ENCODE data around the gene UGT1A1. TPM values are rescaled to one million over a fixed set of nuclear protein-coding genes. Genes with fewer than 3 reads are reported as not detected.
A peak's percentile ranks its signal among the peaks of the same experiment; 100 is the strongest.

UGT1A1 gene
- total RNA-seq, 1 donor from 2014 or later, result not detected

DNA sequence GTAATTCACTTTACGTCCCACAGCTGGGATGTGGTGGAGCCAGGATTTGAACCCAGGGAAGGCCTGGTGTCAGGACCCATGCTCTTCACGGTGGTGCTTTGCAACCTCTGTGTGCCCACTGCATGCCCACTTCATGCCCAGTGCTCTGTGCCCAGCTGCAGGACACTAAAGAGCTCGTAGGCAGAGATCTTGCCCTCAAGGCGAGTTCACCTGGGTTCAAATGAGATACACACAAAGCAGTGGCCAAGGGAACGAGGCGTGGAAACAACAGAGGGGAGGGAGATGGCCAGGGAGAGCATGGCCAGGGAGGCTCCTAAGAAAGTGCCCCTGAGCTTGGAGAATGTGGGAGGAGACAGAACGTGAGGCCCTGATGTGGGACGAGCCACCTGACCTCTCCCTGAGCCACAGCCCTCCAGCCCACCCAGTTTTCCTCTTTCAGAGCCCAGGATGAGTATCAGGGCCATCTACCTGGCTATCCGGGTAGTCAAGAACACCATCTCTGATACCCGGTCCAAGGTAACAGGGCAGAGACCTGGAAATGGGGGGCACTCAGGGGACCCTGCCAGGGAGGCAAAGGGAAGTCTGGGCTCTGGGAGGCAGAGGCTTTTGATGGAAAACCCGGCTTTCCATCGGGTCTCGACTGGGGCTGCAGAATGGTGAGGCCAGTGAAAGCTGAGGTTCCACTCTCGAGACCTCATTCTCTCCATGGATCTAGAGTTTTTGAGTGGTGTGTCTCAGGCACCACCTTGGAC, 38.4 kb downstream of the UGT1A1 start:
- peaks cover 10% of the 10 kb centered on the region for H3K27me3 Mint-ChIP-seq
- ChIA-PET POLR2A (no interaction called here), CTCF (no interaction called here)
- TF ChIP-seq, protein P1, sequence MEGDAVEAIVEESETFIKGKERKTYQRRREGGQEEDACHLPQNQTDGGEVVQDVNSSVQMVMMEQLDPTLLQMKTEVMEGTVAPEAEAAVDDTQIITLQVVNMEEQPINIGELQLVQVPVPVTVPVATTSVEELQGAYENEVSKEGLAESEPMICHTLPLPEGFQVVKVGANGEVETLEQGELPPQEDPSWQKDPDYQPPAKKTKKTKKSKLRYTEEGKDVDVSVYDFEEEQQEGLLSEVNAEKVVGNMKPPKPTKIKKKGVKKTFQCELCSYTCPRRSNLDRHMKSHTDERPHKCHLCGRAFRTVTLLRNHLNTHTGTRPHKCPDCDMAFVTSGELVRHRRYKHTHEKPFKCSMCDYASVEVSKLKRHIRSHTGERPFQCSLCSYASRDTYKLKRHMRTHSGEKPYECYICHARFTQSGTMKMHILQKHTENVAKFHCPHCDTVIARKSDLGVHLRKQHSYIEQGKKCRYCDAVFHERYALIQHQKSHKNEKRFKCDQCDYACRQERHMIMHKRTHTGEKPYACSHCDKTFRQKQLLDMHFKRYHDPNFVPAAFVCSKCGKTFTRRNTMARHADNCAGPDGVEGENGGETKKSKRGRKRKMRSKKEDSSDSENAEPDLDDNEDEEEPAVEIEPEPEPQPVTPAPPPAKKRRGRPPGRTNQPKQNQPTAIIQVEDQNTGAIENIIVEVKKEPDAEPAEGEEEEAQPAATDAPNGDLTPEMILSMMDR (IDR thresholded peaks at IDR 0.05), result no peak
- H3K4me3 Mint-ChIP-seq, result no peak overlapping the region
- intact Hi-C loops (cut with micrococcal nuclease), result no loop called here
- no peaks in the 10 kb centered on the region for H3K36me3 Mint-ChIP-seq (ENCODE audit: low read depth)
- DNase-seq, result peak; percentile 8
- ATAC-seq (ENCODE audit: low read depth), result no peak
- no peaks in the 10 kb centered on the region for H3K4me1 Mint-ChIP-seq
- H3K9me3 Mint-ChIP-seq, result peaks cover 2% of the 10 kb centered on the region
- H3K27ac Mint-ChIP-seq, result no peak overlapping the region

DNA sequence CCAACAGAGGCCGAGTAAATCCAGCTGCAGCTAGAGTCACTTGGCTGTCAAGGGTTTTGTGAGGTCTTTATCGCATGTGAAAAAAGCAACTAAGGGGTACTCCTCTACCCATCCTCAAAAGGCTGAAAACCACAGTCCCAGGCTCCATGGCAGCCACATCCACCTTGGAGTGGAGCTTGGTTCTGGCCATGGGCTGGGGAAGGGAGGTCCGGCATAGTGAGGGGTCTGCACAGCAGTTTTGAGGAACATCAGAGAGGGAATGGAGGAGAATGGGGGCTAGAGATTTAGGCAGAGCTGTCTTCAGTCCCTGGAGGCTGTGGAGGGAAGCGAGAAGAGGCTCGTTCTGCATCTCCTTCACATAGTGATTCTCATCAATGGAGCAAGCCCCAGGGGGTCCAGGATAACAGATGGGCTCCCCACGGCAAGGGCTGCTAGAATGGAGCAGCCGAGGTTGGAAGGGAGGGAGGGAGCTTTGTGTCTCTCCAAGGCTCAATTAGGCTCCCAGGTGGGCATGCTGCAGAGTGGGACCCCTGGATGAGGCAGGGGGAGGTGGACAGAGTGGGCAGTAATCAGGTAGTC, 39.1 kb downstream of the UGT1A1 start:
- Mint-ChIP-seq H3K9me3 (peaks cover 2% of the 10 kb centered on the region), H3K4me3 (no peak overlapping the region), H3K4me1 (no peaks in the 10 kb centered on the region), H3K36me3 (ENCODE audit: low read depth) (no peaks in the 10 kb centered on the region), H3K27ac (no peak overlapping the region), H3K27me3 (peaks cover 16% of the 10 kb centered on the region)
- DNase-seq (peak; percentile 1), ATAC-seq (ENCODE audit: low read depth) (no peak)
- TF ChIP-seq, protein P1 (IDR thresholded peaks at IDR 0.05), result no peak
- intact Hi-C loops (cut with micrococcal nuclease), result no loop called here
- ChIA-PET CTCF (no interaction called here), POLR2A (no interaction called here)

DNA sequence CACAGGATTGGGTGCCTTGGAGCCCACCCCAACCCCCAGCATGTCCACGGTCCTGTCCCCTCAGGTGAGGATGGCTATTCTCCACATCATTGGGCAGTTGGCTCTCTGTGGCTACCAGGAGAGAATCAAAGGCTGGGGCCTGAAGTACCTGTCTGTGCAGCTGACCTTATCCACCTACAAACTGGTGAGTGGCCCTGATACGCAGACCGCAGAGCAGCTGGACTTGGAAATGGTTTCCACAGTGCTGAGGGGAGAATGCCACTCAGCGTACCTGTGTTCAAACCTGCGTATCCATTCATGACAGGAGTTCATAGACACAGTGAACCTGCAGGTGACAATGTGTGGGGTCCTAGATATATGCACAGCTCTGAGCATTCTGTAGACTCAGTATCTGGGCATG, 39.6 kb downstream of the UGT1A1 start:
- DNase-seq (no peak), ATAC-seq (ENCODE audit: low read depth) (no peak)
- H3K9me3 Mint-ChIP-seq, result peaks cover 2% of the 10 kb centered on the region
- CTCF ChIA-PET, result no interaction called here
- intact Hi-C loops (cut with micrococcal nuclease), result no loop called here
- H3K27ac Mint-ChIP-seq, result no peak overlapping the region
- no peaks in the 10 kb centered on the region for H3K36me3 Mint-ChIP-seq (ENCODE audit: low read depth)
- POLR2A ChIA-PET, result no interaction called here
- no peak overlapping the region for H3K4me3 Mint-ChIP-seq
- H3K4me1 Mint-ChIP-seq, result no peaks in the 10 kb centered on the region
- H3K27me3 Mint-ChIP-seq, result peaks cover 16% of the 10 kb centered on the region
- TF ChIP-seq, protein P1 (IDR thresholded peaks at IDR 0.05), result no peak

DNA sequence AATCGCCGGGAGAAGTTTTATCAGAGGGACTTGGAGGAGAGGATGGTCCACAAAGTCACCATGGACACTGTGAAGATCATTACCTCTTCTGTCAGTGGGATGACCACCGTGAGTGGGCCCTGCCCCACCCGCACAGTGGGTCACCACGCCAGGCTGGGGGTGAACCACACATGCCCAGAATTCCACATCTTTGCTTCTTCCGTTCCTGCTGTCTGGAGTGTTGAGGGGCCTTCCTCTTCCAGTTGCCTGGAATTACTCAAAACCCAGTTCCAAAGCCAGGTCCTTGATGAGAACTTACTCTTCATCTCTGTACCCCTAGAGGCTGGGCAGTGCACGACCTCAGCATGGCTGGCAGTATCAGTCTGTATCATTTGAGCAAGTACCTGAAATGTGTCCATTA, 40.1 kb downstream of the UGT1A1 start:
- peaks cover 2% of the 10 kb centered on the region for H3K9me3 Mint-ChIP-seq
- no peak overlapping the region for H3K4me3 Mint-ChIP-seq
- no peaks in the 10 kb centered on the region for H3K4me1 Mint-ChIP-seq
- ChIA-PET CTCF (no interaction called here), POLR2A (no interaction called here)
- peaks cover 16% of the 10 kb centered on the region for H3K27me3 Mint-ChIP-seq
- DNase-seq, result peak; percentile 7
- TF ChIP-seq, protein P1 (IDR thresholded peaks at IDR 0.05), result no peak
- H3K27ac Mint-ChIP-seq, result no peak overlapping the region
- intact Hi-C loops (cut with micrococcal nuclease), result no loop called here
- H3K36me3 Mint-ChIP-seq (ENCODE audit: low read depth), result no peaks in the 10 kb centered on the region
- ATAC-seq (ENCODE audit: low read depth), result no peak

DNA sequence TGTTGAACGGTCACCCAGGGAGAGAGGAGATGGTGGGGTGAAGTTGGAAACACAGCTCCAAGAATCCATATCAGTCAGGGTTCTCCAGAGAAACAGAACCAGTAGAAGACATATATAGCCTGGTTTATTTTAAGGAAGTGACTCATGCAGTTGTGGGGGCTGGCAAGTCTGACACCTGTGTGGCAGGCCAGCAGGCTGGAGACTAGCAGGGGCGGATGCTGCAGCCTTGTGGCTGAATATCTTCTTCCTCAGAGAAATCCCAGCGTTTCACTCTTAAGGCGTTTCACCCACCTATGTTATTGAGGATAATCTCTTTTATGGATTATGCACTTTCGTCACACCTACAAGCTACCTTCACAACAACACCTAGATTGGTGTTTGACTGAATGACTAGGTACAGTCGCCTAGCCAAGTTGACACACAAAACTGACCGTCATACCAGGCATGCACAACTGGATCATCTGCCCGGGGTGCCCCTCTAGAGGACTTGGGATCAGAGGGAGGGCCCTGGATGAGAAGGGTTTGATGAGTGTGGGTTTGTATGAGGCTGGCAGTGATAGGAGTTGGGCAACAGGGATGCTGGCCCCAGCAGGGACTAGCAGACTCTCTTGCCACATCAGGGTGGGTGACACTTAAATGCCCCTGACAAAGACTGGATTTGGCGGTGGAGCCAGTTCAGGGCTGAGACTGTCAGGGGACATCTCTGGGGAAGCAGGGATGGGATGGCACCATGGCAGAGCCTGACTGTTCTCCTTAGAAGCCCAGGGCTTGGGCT, 41.5 kb downstream of the UGT1A1 start:
- DNase-seq (no peak), ATAC-seq (ENCODE audit: low read depth) (no peak)
- Mint-ChIP-seq H3K4me3 (no peak overlapping the region), H3K27ac (no peak overlapping the region), H3K27me3 (peaks cover 16% of the 10 kb centered on the region), H3K9me3 (peaks cover 2% of the 10 kb centered on the region), H3K36me3 (ENCODE audit: low read depth) (no peaks in the 10 kb centered on the region), H3K4me1 (no peaks in the 10 kb centered on the region)
- intact Hi-C loops (cut with micrococcal nuclease), result no loop called here
- TF ChIP-seq, protein P1 (IDR thresholded peaks at IDR 0.05), result no peak
- ChIA-PET POLR2A (no interaction called here), CTCF (no interaction called here)
